C4-2B (cell line): Measurements from ENCODE around the gene CCDC40.

ENCODE experiments used
- H3K27ac ChIP-seq: fragments of 450-650 bp; 2 replicates; pipeline ENCODE4 v1.5.1; 2017
- CTCF ChIP-seq: fragments of 450-650 bp; conservative IDR thresholded peaks from 2 replicates; pipeline ENCODE4 v1.5.1; 2017; ENCODE audit warnings: mild to moderate bottlenecking
- ZFX ChIP-seq: fragments of 450-650 bp; IDR thresholded peaks from 2 replicates; pipeline ENCODE4 v1.6.1; 2017

CCDC40 gene

DNA sequence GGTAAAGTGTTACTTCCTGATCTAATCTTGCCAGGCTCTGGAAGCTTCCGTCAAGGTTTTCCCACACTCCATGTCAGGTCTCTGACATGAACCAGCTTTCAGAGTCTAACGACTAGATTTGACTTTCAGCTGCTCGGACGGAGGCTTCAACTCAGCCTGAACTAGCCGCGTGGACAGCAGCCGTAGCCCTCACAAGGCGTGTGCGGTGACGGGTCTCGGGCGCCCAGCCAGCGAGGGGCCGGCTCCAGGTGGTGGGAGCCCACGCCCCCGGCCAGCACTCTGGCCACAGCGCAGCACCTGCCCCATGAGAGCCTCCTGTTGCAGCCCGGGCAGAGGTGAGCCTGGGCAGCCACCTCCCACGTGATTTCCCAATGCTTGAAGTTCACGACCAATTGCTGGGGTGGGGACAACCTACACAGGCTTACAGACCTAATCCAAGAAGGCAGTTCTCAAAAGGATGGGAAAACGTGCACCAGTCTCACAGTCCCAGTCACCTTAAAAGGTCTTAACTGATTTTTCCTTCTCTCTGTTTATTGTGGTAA, 46.3 kb upstream of the CCDC40 start:
- TF ChIP-seq CTCF (no peak), ZFX (no peak)
- peak overlapping the region; percentile 97 for H3K27ac ChIP-seq

DNA sequence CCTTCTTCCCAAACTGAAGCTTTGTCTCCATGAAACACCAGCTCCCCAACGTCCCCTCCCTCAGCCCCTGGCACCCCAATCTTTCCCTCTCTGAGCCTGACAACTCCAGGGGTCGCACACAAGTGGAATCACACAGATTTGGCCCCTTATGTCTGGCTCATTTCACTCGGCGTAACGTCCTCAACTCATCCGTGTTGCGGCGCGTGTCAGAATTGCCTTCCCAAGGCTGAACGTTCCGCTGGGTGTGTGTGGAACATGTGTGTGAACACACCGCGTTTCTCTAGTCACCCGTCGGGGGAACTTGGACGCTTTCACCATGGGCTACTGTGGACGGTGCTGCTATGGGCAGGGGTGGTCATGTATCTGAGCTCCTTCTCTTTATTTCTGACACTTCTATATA, 45.7 kb upstream of the CCDC40 start:
- peak overlapping the region; percentile 97 for H3K27ac ChIP-seq
- TF ChIP-seq ZFX (no peak), CTCF (no peak)

- TF ChIP-seq ZFX, result no peak
- TF ChIP-seq CTCF, result no peak; the same call in 1 of the 2 replicates
- peak overlapping the region; percentile 97 for H3K27ac ChIP-seq
Measured at GRCh38 chr17:79991140-79991923, 45.1 kb upstream of the CCDC40 start.

- H3K27ac ChIP-seq, result peak overlapping the region; percentile 97
- TF ChIP-seq ZFX (no peak), CTCF (no peak)
Measured at GRCh38 chr17:79991924-79992648, 44.4 kb upstream of the CCDC40 start.

- TF ChIP-seq CTCF (no peak), ZFX (no peak)
Measured at GRCh38 chr17:79992649-79993389, 43.6 kb upstream of the CCDC40 start.

DNA sequence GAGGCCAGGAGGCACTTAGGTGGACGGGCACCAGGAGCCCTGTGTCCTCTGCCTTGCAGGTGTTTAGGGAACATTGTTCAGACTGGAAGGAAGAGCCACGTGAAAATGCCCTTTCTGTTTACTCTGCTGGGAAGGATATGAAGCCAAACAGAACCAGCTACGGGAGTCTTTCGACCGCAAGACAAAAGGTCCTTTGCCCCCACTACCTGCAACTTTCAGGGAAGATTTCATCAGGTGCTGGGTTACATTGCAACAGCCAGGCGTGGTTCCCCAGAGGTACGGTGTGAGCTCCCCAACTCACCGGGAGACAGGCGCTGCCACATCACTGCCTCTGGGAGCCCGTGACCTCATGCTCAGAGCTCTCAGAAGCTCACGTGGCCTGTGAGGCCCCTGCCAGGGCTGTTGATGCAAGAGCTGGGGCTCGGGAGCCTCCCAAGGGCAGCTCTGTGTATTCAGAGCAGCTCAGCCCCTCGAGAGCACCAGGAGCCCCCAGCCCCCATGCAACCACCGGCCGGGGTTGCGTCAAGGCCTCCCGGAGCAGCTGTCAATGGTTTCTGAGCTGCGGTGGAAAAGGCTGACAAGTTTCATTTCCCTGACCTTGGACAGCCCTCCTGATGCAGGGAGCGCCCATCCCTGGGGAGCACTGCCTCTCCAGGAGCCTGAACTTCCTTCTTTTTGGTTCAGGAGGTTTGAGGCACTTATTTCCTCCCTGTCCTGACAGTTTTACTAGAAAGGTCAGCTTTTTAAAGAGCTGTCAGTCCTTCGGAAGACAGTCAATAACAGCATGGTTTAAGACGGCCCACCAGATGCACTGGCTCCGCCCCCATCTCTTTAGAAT, 42.8 kb upstream of the CCDC40 start:
- TF ChIP-seq CTCF, result no peak
- TF ChIP-seq ZFX, result no peak
- H3K27ac ChIP-seq, result peak overlapping the region; percentile 97

More at GRCh38 chr17:79992649-79993389, 43.6 kb upstream of the CCDC40 start:
- peak overlapping the region; percentile 97 for H3K27ac ChIP-seq

DNA sequence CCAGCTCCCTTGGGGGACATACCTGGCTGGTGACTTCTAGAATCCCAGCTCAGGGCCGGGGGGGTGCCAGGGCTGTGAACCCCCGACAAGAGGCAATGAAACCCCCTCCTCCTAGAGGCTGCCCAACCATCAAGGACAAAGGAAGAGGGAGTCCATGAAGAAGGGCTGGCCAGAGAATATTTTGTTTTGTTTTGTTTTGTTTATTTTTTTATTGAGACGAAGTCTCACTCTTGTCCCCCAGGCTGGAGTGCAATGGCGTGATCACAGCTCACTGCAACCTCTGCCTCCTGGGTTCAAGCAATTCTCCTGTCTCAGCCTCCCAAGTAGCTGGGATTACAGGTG, 42.2 kb upstream of the CCDC40 start:
- H3K27ac ChIP-seq, result peak overlapping the region; percentile 97
